ENCODE results near the gene NUDT6.
A peak's percentile ranks its signal among the peaks of the same experiment; 100 is the strongest.

DNA sequence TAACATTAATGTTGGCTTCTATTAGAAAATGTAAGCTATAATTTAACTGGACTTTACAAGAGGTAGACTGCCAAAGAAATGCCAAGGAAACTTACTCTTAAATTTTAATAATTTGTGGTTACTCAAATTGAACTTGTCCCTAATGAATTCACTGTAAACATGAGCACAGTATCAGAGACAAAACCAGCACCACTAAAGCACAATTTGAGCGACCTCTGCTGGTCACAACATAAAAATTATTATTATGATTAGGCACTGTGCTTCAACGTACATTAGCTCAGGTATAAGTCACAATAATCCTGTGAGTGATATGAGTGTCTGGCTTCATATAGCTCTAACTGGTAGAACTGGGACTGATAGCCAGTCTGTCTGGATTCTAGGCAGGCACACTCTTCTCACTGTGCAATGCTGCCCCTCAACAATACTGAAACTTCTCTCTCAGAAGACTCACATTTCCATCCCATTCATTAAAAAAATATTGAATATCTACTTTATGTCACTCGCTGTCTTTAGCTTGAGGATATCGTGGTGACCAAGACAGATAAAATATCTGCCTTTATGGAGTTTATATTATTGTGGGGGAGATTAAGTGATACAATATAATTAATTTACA lies 8.0 kb downstream of the NUDT6 start:
- TF ChIP-seq GABPA (IDR thresholded peaks at IDR 0.05; ENCODE audit: low read depth) = no peak
- TF ChIP-seq, protein P1, sequence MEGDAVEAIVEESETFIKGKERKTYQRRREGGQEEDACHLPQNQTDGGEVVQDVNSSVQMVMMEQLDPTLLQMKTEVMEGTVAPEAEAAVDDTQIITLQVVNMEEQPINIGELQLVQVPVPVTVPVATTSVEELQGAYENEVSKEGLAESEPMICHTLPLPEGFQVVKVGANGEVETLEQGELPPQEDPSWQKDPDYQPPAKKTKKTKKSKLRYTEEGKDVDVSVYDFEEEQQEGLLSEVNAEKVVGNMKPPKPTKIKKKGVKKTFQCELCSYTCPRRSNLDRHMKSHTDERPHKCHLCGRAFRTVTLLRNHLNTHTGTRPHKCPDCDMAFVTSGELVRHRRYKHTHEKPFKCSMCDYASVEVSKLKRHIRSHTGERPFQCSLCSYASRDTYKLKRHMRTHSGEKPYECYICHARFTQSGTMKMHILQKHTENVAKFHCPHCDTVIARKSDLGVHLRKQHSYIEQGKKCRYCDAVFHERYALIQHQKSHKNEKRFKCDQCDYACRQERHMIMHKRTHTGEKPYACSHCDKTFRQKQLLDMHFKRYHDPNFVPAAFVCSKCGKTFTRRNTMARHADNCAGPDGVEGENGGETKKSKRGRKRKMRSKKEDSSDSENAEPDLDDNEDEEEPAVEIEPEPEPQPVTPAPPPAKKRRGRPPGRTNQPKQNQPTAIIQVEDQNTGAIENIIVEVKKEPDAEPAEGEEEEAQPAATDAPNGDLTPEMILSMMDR (IDR thresholded peaks at IDR 0.05) = peak; percentile 72
- TF ChIP-seq FOXJ3 (CRISPR knock-in tag; IDR thresholded peaks at IDR 0.05) = no peak
- TF ChIP-seq SIN3A (IDR thresholded peaks at IDR 0.05; ENCODE audit: borderline replicate concordance, low read depth, low read length) = no peak
- no peak for TF ChIP-seq RCOR1 (IDR thresholded peaks at IDR 0.05; ENCODE audit: low read length)
- 0 out of 4 replicates have a peak, but pooled peaks of 1 of the 2 experiments have one; percentile 8 for TF ChIP-seq EP300 (IDR thresholded peaks at IDR 0.05; ENCODE audit: borderline replicate concordance in 1 of 2, low read depth in 1 of 2, low read length in 1 of 2)
- no peak for TF ChIP-seq EZH2phosphoT487 (IDR thresholded peaks at IDR 0.05; ENCODE audit: borderline replicate concordance, low read depth)
- no peak for TF ChIP-seq POLR2AphosphoS5 (IDR thresholded peaks at IDR 0.05; ENCODE audit: low read depth, low read length)

Measured in SK-N-SH (cell line).